ENCODE results near the gene ARHGEF12. TPM values are rescaled to one million over a fixed set of nuclear protein-coding genes. Genes with fewer than 3 reads are reported as not detected.

Gene ARHGEF12
- total RNA-seq, 2 donors from 2014 or later: 27.1 to 38.2 TPM

GRCh38 chr11:120365512-120365911 lies 29.3 kb downstream of the ARHGEF12 start:
- Mint-ChIP-seq H3K4me1 (ENCODE audit: low read depth in 2 of 2) (peaks cover 3 to 4% of the 10 kb centered on the region in 2 donors), H3K27ac (no peak overlapping the region), H3K27me3 (peaks cover 0 to 4% of the 10 kb centered on the region in 2 donors), H3K36me3 (no peaks in the 10 kb centered on the region), H3K9me3 (no peaks in the 10 kb centered on the region), H3K4me3 (no peak overlapping the region)
- ATAC-seq: no peak
- no peak for DNase-seq (ENCODE audit: low spot score)

- Mint-ChIP-seq H3K4me1 (ENCODE audit: low read depth in 2 of 2) (peaks cover 0 to 4% of the 10 kb centered on the region in 2 donors), H3K27me3 (peaks cover 0 to 5% of the 10 kb centered on the region in 2 donors), H3K36me3 (no peaks in the 10 kb centered on the region), H3K4me3 (no peak overlapping the region), H3K27ac (no peak overlapping the region), H3K9me3 (no peaks in the 10 kb centered on the region)
- no peak for ATAC-seq
- DNase-seq (ENCODE audit: low spot score): no peak
These were observed 36.1 kb downstream of the ARHGEF12 start for GRCh38 chr11:120372296-120372695.

- peaks cover 4 to 15% of the 10 kb centered on the region in 2 donors for H3K4me1 Mint-ChIP-seq (ENCODE audit: low read depth in 2 of 2)
- H3K4me3 Mint-ChIP-seq: no peak overlapping the region
- no peak overlapping the region for H3K27ac Mint-ChIP-seq
- ATAC-seq: no peak
- H3K36me3 Mint-ChIP-seq: peaks cover 10% of the 10 kb centered on the region
- no peaks in the 10 kb centered on the region for H3K9me3 Mint-ChIP-seq
- DNase-seq (ENCODE audit: low spot score): no peak
- peaks cover 0 to 7% of the 10 kb centered on the region in 2 donors for H3K27me3 Mint-ChIP-seq
These were observed 38.9 kb downstream of the ARHGEF12 start for GRCh38 chr11:120375076-120375475.

DNA sequence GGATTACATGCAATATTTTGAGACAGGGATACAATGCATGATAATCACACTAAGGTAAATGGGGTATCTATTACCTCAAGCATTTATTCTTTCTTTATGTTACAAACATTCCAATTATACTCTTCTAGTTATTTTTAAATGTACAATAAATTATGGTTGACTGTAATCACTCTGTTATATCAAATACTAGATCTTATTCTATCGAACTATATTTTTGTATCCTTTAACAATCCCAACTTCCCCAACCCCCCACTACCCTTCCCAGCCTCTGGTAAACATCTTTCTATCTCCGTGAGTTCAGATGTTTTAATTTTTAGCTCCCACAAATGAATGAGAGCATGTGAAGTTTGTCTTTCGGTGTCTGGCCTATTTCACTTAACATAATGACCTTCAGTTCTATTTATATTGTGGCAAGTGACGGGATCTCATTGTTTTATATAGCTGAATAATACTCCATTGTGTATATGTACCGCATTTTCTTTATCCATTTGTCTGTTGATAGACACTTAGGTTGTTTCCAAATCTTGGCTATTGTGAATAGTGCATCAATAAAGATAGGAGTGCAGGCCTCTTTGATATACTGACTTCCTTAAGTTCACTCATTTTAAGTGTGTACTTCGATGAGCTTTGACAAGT lies 40.5 kb downstream of the ARHGEF12 start:
- no peak overlapping the region for H3K4me3 Mint-ChIP-seq
- peaks cover 10% of the 10 kb centered on the region for H3K36me3 Mint-ChIP-seq
- H3K4me1 Mint-ChIP-seq (ENCODE audit: low read depth in 2 of 2): peaks cover 16 to 19% of the 10 kb centered on the region in 2 donors
- ATAC-seq: no peak
- peaks cover 0 to 5% of the 10 kb centered on the region in 2 donors for H3K27me3 Mint-ChIP-seq
- H3K9me3 Mint-ChIP-seq: no peaks in the 10 kb centered on the region
- no peak overlapping the region for H3K27ac Mint-ChIP-seq
- no peak for DNase-seq (ENCODE audit: low spot score)

- no peaks in the 10 kb centered on the region for H3K9me3 Mint-ChIP-seq
- peaks cover 0 to 5% of the 10 kb centered on the region in 2 donors for H3K27me3 Mint-ChIP-seq
- ATAC-seq: no peak
- H3K36me3 Mint-ChIP-seq: peaks cover 10% of the 10 kb centered on the region
- H3K27ac Mint-ChIP-seq: no peak overlapping the region
- H3K4me1 Mint-ChIP-seq (ENCODE audit: low read depth in 2 of 2): peaks cover 22 to 33% of the 10 kb centered on the region in 2 donors
- no peak overlapping the region for H3K4me3 Mint-ChIP-seq
- no peak for DNase-seq (ENCODE audit: low spot score)
These were observed 42.3 kb downstream of the ARHGEF12 start for GRCh38 chr11:120378474-120378873.

- no peak for DNase-seq (ENCODE audit: low spot score)
- Mint-ChIP-seq H3K4me3 (no peak overlapping the region), H3K9me3 (no peaks in the 10 kb centered on the region), H3K27me3 (peaks cover 0 to 2% of the 10 kb centered on the region in 2 donors), H3K4me1 (ENCODE audit: low read depth in 2 of 2) (peaks cover 26 to 33% of the 10 kb centered on the region in 2 donors), H3K36me3 (peaks cover 10% of the 10 kb centered on the region), H3K27ac (no peak overlapping the region)
- no peak for ATAC-seq
These were observed 45.2 kb downstream of the ARHGEF12 start for GRCh38 chr11:120381401-120381800.

- H3K9me3 Mint-ChIP-seq: no peaks in the 10 kb centered on the region
- peaks cover 4% of the 10 kb centered on the region for H3K36me3 Mint-ChIP-seq
- H3K4me3 Mint-ChIP-seq: no peak overlapping the region
- ATAC-seq: no peak
- H3K4me1 Mint-ChIP-seq (ENCODE audit: low read depth in 2 of 2): peaks cover 29 to 37% of the 10 kb centered on the region in 2 donors
- no peak overlapping the region for H3K27ac Mint-ChIP-seq
- no peak for DNase-seq (ENCODE audit: low spot score)
- peaks cover 2 to 6% of the 10 kb centered on the region in 2 donors for H3K27me3 Mint-ChIP-seq
These were observed 47.4 kb downstream of the ARHGEF12 start for GRCh38 chr11:120383518-120384155.

- H3K27me3 Mint-ChIP-seq: peaks cover 2 to 6% of the 10 kb centered on the region in 2 donors
- H3K27ac Mint-ChIP-seq: no peak overlapping the region
- H3K36me3 Mint-ChIP-seq: no peaks in the 10 kb centered on the region
- no peak for ATAC-seq
- no peak overlapping the region for H3K4me3 Mint-ChIP-seq
- H3K4me1 Mint-ChIP-seq (ENCODE audit: low read depth in 2 of 2): peaks cover 29 to 33% of the 10 kb centered on the region in 2 donors
- H3K9me3 Mint-ChIP-seq: no peaks in the 10 kb centered on the region
- DNase-seq (ENCODE audit: low spot score): no peak
These were observed 48.3 kb downstream of the ARHGEF12 start for GRCh38 chr11:120384476-120384875.

DNA sequence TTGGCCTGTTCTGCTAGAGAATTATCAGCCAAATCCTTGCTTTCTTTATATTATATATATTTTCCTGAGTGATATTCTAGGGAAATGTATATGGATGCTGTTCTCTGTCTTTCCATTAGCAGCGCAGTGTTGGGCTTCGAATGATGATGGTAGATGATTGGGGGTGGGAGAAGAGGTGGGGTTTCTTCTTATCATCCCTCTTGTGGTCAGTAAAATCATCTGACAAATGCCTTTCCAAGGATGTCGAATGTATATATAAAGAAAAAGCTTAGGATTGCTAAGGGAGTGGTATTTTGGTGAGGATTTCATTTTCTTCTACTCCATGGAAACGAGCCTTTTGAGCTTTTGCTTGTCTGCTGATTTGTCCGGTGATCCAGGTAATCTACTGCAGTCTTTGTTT lies 48.9 kb downstream of the ARHGEF12 start:
- Mint-ChIP-seq H3K27ac (no peak overlapping the region), H3K9me3 (no peaks in the 10 kb centered on the region), H3K36me3 (no peaks in the 10 kb centered on the region), H3K4me1 (ENCODE audit: low read depth in 2 of 2) (peaks cover 26 to 32% of the 10 kb centered on the region in 2 donors), H3K27me3 (peaks cover 6 to 8% of the 10 kb centered on the region in 2 donors), H3K4me3 (no peak overlapping the region)
- ATAC-seq: no peak
- DNase-seq (ENCODE audit: low spot score): no peak

- Mint-ChIP-seq H3K9me3 (no peaks in the 10 kb centered on the region), H3K4me1 (ENCODE audit: low read depth in 2 of 2) (peaks cover 24 to 32% of the 10 kb centered on the region in 2 donors), H3K36me3 (no peaks in the 10 kb centered on the region), H3K27me3 (peaks cover 6 to 11% of the 10 kb centered on the region in 2 donors), H3K27ac (no peak overlapping the region), H3K4me3 (no peak overlapping the region)
- ATAC-seq: no peak
- no peak for DNase-seq (ENCODE audit: low spot score)
These were observed 49.4 kb downstream of the ARHGEF12 start for GRCh38 chr11:120385655-120386054.

- Mint-ChIP-seq H3K27ac (no peak overlapping the region), H3K36me3 (no peaks in the 10 kb centered on the region)
These were observed 50.1 kb downstream of the ARHGEF12 start for GRCh38 chr11:120386318-120386717.

GRCh38 chr11:120386774-120387371 lies 50.7 kb downstream of the ARHGEF12 start:
- no peaks in the 10 kb centered on the region for H3K36me3 Mint-ChIP-seq
- H3K4me1 Mint-ChIP-seq (ENCODE audit: low read depth in 2 of 2): peaks cover 15 to 22% of the 10 kb centered on the region in 2 donors
- peaks cover 6 to 11% of the 10 kb centered on the region in 2 donors for H3K27me3 Mint-ChIP-seq
- no peaks in the 10 kb centered on the region for H3K9me3 Mint-ChIP-seq
- no peak overlapping the region for H3K4me3 Mint-ChIP-seq
- no peak for ATAC-seq
- no peak overlapping the region for H3K27ac Mint-ChIP-seq
- DNase-seq (ENCODE audit: low spot score): no peak

More at GRCh38 chr11:120386318-120386717, 50.1 kb downstream of the ARHGEF12 start:
- Mint-ChIP-seq H3K9me3 (no peaks in the 10 kb centered on the region), H3K4me1 (ENCODE audit: low read depth in 2 of 2) (peaks cover 20 to 27% of the 10 kb centered on the region in 2 donors), H3K27me3 (peaks cover 6 to 11% of the 10 kb centered on the region in 2 donors), H3K4me3 (no peak overlapping the region)
- ATAC-seq (no peak), DNase-seq (ENCODE audit: low spot score) (no peak)

GRCh38 chr11:120388261-120388660 lies 52.0 kb downstream of the ARHGEF12 start:
- Mint-ChIP-seq H3K27me3 (peaks cover 6 to 13% of the 10 kb centered on the region in 2 donors), H3K36me3 (no peaks in the 10 kb centered on the region), H3K27ac (no peak overlapping the region), H3K9me3 (no peaks in the 10 kb centered on the region), H3K4me1 (ENCODE audit: low read depth in 2 of 2) (peaks cover 11% of the 10 kb centered on the region in 2 donors), H3K4me3 (no peak overlapping the region)
- ATAC-seq (no peak), DNase-seq (ENCODE audit: low spot score) (no peak)

Measured in natural killer cell treated with Interleukin-12 subunit alpha and Interleukin-12 subunit beta and Interleukin-15 and Interleukin-18, amount 100 ng/mL, for 72 hours (primary cell).